HCEC 1CT (cell line): ENCODE data around the gene SCRG1.

Source experiments
- DNase-seq: peaks from one replicate; pipeline ENCODE4 v3.0.0-alpha.2; 2017

Gene SCRG1

DNA sequence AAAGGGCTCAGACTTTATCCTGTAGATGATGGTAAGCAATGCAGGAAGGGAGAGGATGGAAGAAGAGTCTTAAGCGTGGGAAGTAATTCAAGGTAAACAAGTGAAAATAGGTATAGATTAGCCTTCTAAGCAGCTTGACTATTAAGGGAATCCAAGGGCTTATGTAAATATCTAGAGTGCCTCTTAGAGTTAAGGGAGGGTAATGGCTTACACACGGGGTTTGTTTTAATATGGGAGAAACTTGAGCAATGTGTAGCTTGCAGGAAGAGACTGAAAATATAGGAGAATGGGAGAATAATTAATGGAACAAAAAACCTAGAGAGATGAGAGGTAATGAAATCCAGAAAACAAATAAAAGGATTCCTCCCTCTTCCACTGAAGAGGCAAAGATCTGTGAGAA lies 41.0 kb downstream of the SCRG1 start:
- DNase-seq, result no peak

- no peak for DNase-seq
Observed at GRCh38 chr4:173347467-173347866, 51.4 kb downstream of the SCRG1 start.

DNA sequence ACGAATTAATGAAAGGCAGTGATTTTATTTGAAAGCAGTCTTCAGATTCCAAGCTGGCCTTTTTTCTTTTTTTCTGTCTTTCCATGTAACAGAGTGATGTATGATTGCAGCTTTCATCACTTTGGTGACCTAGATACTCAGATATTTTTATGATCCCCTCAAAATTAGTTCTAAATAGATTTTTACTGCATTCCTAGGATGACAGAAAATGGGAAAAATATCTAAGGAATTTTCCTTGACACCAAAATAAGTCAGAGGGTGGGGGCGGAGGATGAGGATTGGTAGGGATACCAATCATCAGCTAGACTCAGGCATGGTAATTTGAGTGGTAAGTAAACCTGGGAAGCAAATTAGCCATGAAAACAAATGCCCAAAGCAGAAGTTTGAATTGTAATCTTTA lies 52.8 kb downstream of the SCRG1 start:
- peak; percentile 65 for DNase-seq

DNA sequence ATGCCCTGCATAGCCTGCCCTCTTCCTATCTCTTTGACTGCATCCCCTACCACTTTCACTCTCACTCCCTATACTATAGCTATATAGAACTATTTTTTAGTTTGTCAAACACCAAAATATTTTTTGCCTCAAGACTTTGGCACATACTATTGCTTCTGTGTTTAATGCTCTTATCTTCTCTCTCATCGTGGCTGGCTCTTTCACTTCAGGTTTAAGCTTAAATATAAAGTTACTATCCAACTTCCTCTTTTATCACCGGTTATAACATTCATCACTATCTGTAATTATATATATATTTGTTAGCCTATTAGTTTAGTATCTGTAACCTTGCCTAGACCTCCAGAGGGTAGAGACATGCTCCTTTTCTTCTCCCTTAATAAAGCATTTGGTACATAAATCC lies 53.3 kb downstream of the SCRG1 start:
- no peak for DNase-seq

GRCh38 chr4:173343832-173344397 lies 55.0 kb downstream of the SCRG1 start:
- DNase-seq, result no peak

- no peak for DNase-seq
Observed at GRCh38 chr4:173337463-173337862, 61.5 kb downstream of the SCRG1 start.

GRCh38 chr4:173334891-173335752 lies 63.8 kb downstream of the SCRG1 start:
- DNase-seq, result peak; percentile 73
